ENCODE measurements around the gene UBE2H.

The UBE2H gene

GRCh38 chr7:129793506-129794310 is 159.1 kb downstream of the UBE2H start:
- no peak for FAIRE-seq
- no peak for DNase-seq (ENCODE audit: insufficient read length, low spot score)

GRCh38 chr7:129792721-129793120 is 160.0 kb downstream of the UBE2H start:
- DNase-seq (ENCODE audit: insufficient read length, low spot score) (no peak), FAIRE-seq (no peak)

- FAIRE-seq (no peak), DNase-seq (ENCODE audit: insufficient read length, low spot score) (no peak)
Observed at GRCh38 chr7:129790136-129790535, 162.6 kb downstream of the UBE2H start.

GRCh38 chr7:129789652-129790051 is 163.1 kb downstream of the UBE2H start:
- no peak for FAIRE-seq
- no peak for DNase-seq (ENCODE audit: insufficient read length, low spot score)

- FAIRE-seq, result no peak
Observed at GRCh38 chr7:129789000-129789399, 163.8 kb downstream of the UBE2H start.

GRCh38 chr7:129786825-129787563 is 165.8 kb downstream of the UBE2H start:
- DNase-seq (ENCODE audit: insufficient read length, low spot score), result no peak
- FAIRE-seq, result no peak

More at GRCh38 chr7:129789000-129789399, 163.8 kb downstream of the UBE2H start:
- DNase-seq (ENCODE audit: insufficient read length, low spot score), result no peak

GRCh38 chr7:129785685-129786514 is 166.9 kb downstream of the UBE2H start:
- DNase-seq (ENCODE audit: insufficient read length, low spot score) (no peak), FAIRE-seq (no peak)

- no peak for DNase-seq (ENCODE audit: insufficient read length, low spot score)
Observed at GRCh38 chr7:129784783-129785684, 167.7 kb downstream of the UBE2H start.

GRCh38 chr7:129784437-129784782 is 168.3 kb downstream of the UBE2H start:
- FAIRE-seq, result no peak

More at GRCh38 chr7:129784783-129785684, 167.7 kb downstream of the UBE2H start:
- FAIRE-seq, result no peak

GRCh38 chr7:129783584-129783919 is 169.2 kb downstream of the UBE2H start:
- DNase-seq (ENCODE audit: insufficient read length, low spot score) (no peak), FAIRE-seq (no peak)

More at GRCh38 chr7:129784437-129784782, 168.3 kb downstream of the UBE2H start:
- DNase-seq (ENCODE audit: insufficient read length, low spot score), result no peak

- FAIRE-seq, result no peak
Observed at GRCh38 chr7:129782818-129783583, 169.8 kb downstream of the UBE2H start.

GRCh38 chr7:129781928-129782817 is 170.6 kb downstream of the UBE2H start:
- FAIRE-seq, result no peak
- DNase-seq (ENCODE audit: insufficient read length, low spot score), result no peak

More at GRCh38 chr7:129782818-129783583, 169.8 kb downstream of the UBE2H start:
- no peak for DNase-seq (ENCODE audit: insufficient read length, low spot score)

- DNase-seq (ENCODE audit: insufficient read length, low spot score), result no peak
- no peak for FAIRE-seq
Observed at GRCh38 chr7:129780974-129781927, 171.5 kb downstream of the UBE2H start.

All from HTR-8/SVneo (cell line).